SW480 (cell line): ENCODE data around the gene CREB5.
A peak's percentile ranks its signal among the peaks of the same experiment; 100 is the strongest.
"Not testable (repeated sequence)": the region's sequence is repeated elsewhere in the genome, so short reads cannot be mapped to it uniquely, and the experiment has no call there.

ENCODE experiments used
- DNase-seq: peaks from one replicate; pipeline ENCODE4 v3.0.0-alpha.2; 2016; ENCODE audit warnings: low spot score

The CREB5 gene, protein sequence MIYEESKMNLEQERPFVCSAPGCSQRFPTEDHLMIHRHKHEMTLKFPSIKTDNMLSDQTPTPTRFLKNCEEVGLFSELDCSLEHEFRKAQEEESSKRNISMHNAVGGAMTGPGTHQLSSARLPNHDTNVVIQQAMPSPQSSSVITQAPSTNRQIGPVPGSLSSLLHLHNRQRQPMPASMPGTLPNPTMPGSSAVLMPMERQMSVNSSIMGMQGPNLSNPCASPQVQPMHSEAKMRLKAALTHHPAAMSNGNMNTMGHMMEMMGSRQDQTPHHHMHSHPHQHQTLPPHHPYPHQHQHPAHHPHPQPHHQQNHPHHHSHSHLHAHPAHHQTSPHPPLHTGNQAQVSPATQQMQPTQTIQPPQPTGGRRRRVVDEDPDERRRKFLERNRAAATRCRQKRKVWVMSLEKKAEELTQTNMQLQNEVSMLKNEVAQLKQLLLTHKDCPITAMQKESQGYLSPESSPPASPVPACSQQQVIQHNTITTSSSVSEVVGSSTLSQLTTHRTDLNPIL

DNA sequence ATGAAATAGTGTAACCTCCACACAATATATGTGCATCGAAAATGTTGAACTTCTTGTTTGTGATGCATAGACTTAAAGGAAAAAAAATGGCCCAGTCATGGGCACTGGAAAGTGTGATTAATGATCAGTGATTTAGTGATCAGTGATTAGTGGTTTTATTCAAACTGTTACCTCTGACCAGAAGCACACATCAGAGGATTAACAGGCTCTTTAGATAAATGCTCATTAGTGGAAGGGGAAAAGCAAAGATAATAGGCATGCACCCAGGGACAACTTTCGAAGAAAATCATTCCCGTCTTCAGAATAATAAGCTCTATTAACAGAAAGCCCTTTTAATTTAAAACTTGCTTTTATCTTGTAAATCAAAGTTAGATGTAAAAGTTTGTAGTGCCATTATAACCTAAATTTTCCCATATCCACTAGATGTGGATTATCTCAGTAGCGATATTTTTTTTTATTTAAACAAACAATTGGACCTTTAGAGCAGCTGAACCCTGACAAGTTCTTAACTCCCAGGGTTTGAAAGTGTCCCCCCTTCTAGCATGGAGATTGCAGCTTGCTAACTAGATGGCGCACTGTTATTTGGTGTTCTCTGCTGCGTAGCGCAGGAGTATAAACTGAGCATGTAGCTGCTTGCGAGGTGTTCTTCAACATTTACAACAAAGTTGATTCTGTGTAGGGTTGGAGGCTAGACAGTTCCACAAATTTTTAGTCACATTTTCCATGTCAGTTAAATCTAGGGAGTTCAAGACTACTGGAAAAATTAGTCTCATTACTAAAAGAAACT is at the start of gene CREB5:
Gene CREB5, plus strand, starts transcription at position 643 of the 787 bp plus-strand sequence. CDS start 397 bp downstream, outside the sequence.
- DNase-seq: no peak

DNA sequence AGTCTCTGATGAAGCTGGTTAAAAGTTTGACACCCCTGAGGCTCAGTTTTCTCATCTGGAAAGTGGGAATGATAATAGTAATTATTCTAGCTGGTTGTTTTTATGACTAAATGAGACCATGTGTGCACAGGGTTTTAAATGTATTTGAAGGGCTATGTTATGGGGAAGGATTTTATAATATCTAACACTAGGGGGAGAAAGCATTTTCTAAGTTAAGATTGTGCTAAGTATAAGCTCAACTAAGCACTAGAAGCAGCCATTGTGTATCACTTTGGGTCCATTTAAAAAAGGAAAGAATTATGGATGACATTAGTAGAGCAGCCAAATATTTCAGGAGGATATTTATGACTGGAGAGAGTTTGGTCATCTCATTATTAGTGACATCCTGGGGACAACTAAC is 49.5 kb upstream of the CREB5 start:
- DNase-seq: no peak

DNA sequence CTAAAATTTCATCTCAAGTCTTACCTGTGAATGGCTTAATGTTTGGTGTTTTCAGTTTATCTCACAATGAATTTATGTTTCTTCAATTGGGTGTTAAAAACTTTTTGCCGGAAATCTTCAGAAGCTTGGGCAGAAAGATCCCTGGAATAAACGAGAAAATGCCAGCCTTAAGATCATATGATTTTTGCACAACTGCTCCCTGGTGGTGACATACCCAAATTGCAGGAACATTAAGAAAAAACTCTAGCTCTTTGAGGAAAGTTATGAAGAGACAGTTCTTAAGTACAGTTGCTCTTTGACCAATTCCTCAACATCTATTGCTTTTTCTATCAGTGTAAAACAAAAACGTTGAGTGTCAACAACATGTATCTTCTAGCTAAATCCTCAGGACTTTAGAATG is 48.2 kb upstream of the CREB5 start:
- DNase-seq: no peak

DNA sequence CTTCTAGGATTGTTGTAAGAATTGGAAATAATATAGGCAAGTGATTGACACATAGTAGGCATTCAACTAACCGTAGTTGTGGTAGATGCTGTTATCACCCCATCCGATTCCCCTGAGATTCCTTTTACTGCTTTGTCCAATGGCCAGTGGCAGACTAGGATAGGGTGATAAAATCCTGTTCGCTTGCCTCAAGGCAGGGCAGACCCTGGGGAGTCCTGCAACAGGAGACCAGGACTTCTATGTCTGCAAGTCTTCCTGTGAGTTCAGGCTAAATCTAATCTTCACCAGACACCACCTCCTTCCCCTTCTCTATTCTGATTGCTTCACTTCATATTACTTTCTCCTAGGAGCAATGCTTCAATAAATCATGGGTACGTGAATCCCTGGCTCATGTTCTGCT is 42.8 kb upstream of the CREB5 start:
- DNase-seq: no peak

DNA sequence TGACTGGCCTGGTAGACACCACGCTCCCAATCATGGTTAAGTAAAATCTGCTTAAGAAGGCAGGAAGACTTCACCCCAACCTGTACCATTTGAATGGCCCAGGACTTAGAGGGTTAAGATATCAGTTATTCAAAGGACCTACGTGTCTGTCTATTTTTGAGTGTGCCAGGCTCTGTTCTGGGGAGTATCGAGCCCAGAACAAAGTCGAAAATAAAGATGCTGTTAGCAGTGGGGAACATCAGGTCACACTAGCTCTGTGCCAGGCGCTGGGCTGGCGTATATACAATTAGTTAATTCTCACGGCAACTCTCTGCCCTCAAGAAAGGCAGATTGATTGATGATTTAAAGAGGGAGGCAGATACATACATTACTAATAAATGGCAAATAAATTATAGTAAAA is 40.5 kb upstream of the CREB5 start:
- DNase-seq: no peak

DNA sequence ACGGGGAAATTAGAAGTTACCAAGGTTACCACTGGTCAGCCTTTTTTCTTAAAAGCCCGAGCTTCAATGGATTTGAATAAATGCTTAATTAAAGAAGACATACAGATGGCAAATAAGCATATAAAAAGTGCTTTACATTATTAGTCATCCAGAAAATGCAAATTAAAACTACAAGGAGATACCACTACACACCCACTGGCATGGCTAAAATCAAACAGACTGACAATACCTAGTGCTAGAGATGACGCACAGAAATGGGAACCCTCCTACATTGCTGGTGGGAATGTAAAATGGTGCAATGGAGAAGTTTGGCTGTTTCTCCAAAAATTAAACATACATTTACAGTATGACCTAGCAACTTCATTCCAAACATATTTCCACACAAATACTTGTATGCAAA is 38.3 kb upstream of the CREB5 start:
- no peak for DNase-seq

DNA sequence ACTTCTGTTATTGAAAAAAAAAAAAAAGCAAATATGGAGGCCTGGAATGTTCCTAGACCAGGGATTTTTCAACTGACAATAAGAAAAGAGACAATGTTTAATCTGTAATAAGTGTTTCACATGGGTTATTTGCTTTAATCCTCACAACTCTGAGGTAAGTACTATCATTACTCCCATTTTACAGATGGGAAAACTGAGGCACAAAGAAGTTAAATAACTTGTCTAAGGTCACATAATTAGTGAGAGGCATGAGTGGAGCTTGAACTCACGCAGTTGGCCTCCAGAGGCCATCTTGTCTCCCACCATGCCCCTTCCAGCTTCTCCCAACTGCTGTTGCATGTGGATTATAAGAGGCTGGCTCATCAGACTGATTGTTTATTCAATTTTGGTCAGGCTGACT is 36.6 kb upstream of the CREB5 start:
- DNase-seq: no peak

DNA sequence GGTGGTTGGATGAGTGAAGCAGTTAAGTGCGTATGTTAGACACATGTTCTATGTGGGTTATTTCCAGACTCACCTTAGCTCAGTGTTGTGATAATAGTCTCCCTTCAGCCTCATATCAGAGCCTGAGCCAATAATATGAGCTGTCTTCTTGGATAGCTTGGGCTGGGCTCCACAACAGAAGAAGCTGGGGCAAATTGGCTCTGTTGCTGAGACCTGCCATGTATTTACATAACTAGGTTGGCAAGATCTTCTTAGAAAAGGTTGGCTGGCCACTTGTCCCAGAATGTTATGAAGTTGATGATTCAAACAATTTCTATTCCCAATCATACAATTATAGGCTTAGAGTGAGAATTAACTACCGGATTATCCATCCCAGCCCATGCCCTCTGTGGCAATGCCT is 35.7 kb upstream of the CREB5 start:
- no peak for DNase-seq

DNA sequence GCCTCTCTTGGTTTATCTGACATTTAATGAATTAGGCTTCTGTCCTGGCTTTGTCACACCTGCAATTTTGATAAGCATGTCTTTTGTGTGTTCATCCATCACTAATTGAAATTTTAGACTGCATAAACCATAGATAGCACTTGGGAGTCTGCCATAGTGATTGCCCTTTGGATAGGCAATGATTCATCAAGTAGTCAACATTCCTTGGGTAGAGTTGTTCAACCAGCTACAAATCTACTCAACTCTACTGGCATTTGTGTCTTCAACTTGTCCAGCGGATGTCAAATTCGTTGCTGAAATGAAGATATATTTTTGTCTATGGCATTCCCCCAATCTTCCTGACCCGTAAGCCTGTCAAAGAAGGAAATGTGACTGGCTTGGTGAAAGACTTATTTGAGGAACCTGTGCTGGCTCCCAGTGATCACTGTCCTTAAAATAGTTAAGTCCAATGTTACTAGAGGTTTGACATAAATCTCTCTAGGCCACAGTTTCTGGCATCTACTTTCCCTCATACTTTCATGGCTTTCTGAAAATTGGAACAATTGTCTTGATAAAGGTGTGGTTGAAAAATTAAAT is 33.7 kb upstream of the CREB5 start:
- DNase-seq: no peak

DNA sequence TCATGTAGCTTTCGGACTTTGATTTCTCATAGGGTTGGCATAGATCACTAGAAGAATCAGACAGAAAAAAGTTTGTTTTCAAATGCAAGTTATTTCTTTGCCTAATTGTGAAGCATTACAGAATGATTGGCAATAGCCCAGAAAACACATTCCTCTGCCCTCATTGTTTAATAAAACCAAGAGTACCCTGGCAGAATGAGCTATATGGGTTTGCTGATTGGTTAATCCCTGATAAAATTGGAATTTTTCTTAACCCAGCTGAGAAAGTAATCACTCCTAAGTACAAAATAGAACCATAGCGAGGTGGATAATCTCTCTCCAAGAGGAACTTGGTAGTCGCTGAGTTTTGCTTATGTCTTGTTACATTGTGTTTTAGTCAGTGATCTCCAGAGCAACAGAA is 30.9 kb upstream of the CREB5 start:
- DNase-seq: no peak

DNA sequence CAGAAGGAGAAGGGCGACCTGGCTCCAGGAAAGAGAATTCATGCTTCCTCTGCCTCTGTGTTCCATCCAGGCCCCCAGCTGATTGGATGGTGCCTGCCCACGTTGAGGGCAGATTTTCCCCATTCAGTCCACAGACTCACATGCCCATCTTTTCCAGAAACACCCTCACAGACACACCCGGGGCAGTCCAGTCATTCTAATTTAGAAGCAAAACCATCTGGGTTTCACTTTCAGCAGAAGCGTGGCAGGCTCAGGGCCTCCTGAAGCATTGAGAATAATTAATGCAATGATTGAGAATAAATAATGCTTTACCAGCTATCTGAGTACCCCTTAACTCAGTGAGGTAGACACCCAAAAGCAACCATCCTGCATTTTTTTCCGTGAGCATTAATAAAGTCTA is 30.2 kb upstream of the CREB5 start:
- DNase-seq: no peak

DNA sequence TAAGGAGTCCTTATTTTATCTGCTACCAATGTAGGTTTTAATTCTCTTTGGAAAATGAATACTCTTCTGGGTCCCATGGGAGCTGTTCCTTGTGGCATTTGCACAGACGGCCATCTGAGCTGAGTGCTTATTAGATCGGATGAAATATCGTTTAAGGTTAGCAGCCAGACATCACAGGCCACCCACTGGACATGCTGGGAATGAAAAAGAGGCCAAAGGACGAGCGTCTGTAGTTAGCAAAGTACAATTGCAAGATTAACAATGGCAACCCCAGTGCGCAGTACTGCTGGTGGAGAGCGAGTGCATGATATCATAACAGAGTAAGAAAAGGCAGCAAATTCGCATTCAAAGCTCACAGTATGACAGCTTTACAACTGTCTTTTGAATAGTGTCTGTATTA is 28.3 kb upstream of the CREB5 start:
- DNase-seq: no peak

DNA sequence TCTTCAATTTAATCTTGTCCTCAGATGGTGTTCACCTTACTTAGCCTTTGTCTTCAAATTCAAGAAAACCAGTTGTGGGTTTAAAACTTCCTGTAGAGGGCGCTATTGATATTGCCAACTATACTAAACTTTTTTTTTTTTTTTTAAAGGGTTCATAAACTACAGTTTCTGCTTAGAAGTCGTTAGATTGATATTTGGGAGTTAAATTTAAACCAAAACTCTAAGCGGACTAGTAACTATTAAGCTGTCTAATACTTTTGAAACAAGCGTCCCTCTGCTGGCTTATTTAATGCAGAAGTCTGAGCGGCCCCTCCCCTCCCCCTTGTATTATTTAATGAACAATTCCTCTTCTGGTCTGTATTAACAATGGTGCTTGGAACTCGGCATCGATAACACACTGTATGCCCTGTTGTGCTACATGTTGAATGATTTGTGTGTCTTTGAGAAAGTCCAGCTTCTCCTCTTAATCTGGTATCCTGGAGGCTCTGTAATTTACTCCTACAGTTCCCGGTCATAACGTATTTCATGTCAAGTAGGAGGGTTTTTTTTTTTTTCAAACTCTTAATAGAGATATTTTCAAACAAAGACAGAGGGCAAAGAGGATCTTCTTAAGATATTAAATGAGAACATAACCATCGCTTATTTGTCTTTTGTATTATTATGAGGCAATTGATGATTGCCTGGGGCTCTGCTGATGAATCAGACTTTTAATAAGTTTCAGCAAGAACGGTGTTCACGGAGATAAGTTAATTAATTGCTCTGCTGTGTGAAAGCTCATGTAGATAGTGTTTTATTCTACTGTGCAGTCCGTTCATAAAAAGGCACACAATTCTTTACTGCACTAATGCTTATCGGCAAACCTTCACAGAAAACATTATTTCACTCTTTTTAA is 22.6 kb upstream of the CREB5 start:
- DNase-seq: peak; percentile 70

DNA sequence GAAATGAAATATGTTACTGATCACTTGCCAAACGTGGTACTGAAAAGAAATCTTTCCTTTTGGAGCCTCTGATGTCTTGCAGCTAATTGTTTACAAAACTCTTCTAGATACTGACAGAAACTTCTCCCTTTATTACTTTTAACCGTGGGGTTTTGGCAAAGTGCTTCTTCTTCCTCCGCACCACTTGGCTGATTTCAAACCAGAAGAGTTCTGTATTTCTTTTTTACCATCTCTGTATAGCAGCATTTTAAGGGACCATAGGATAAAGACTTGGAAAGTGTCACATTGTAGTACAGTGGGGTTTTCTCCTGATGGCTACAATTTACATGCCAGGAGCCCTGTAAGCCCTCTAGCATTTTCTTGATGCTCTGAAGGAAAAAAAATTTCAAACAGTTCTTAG is 21.9 kb upstream of the CREB5 start:
- no peak for DNase-seq

DNA sequence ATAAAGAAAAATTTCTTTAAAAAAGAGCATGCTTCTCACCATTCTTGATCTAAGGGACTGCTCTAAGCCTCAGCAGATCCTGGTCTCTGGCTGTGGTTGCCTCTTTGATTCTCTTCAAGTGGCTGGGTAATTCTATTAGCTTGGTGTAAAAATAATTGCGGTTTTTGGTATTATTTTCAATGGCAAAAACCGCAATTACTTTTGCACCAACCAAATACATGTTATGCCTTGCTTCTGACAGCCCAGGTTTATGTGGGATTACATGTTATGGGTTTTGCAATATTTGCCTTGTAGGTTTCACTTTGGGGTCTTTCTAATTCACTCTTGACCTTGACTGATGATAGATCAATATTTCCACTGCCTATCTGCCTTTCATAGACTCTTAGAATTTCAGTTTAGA is 20.0 kb upstream of the CREB5 start:
- DNase-seq: no peak

DNA sequence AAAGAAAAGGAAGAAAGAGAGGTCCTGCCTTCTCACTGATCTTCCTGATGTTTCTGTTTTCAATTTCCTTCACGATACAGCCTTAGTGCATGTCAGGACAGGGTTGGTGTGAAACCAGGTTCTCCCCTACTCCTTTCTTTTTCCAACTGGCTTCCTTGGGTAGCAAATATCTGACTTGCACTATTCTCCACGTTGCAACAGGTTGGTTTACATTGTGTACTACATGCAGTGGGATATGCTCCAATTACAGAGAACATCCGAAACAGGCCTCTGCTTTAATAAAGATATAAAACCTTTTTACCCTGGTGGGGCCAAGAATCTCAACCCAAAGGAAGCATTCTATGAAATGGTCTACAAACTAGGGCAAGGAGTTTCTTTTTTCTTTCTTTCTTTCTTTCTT is 16.9 kb upstream of the CREB5 start:
- DNase-seq: no peak

DNA sequence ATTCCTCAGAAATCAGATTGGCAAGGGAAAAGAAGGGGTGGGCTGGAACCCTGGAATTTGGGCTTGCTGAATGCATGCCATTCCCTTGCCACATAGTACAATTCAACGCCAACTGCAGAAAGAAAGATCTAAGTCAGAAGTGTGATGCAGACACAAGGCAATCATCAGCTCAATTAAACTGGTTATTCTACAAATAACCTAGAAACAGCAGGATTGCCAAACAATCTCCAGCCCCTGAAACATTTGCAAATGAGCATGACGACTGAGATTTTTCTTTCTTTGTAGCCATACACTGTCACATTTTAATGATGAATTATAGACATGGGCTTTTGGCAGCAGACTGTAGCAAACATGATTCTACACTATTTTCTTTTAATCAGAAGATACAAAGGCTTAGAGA is 16.5 kb upstream of the CREB5 start:
- DNase-seq: no peak

DNA sequence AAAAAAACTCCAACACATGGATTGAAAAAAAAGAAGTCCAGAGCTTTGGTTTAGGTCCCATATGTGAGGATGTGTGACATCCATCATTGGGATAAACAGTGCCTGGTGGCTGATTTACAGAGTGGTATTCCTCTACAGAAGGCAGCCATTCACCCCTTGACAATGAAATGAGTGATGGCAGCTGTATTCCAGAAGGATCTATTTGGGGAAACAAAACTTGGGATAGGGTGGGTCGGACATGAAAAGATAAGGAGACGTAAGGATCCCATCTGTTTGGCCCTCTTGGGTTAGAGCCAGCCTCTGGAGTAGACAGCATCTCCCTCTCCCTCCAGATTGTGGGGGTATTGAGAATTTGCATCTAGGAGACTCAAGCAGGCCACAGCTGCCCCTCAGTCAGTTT is 15.2 kb upstream of the CREB5 start:
- DNase-seq: no peak

DNA sequence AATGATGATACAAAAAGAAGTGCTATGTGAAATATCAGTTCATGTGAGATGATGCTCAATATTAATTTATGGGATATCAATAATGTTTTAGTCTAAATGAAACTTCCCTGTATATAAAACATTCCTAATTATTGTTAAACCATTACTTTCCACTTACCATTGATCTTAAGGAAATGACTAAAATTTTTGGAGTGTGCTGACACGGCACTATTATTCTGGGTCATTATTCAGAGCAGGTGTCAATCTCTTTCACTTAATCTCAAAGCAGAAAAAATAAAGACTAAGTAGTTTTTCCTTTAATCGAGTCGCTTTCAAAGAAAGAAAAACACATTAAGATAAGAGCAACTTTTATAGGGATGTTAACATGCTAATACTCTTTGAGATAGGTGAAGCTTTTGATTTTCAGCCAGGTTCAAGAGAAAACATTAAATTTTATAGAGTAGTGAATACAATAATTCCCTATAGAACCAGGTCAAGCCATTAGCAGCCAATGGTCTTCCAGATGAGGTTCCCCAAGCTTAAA is 11.4 kb upstream of the CREB5 start:
- DNase-seq: no peak

DNA sequence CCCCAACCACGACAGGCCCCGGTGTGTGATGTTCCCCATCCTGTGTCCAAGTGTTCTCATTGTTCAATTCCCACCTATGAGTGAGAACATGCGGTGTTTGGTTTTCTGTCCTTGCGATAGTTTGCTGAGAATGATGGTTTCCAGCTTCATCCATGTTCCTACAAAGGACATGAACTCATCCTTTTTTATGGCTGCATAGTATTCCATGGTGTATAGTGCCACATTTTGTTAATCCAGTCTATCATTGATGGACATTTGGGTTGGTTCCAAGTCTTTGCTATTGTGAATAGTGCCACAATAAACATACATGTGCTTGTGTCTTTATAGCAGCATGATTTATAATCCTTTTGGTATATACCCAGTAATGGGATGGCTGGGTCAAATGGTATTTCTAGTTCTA is 10.8 kb upstream of the CREB5 start:
- DNase-seq: not testable (repeated sequence)

DNA sequence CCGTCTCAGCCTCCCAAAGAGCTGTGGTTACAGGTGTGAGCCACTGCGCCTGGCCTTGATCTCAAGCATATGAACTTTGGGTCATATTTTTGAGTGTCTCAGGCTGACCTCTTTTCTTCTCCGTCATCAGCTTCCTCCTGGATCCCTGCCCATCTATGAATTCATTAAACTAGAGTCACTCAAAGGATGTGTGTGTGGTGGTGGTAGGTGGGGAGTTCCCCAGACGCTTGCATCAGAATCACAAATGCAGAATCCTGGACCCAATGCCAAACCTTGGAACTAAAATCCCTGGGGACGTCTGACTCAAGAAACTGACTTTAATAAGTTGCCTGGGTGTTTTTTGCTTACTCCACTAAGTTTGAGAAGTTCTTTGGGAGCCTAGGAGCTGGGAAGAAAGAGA is 6.7 kb upstream of the CREB5 start:
- peak; percentile 7 for DNase-seq

DNA sequence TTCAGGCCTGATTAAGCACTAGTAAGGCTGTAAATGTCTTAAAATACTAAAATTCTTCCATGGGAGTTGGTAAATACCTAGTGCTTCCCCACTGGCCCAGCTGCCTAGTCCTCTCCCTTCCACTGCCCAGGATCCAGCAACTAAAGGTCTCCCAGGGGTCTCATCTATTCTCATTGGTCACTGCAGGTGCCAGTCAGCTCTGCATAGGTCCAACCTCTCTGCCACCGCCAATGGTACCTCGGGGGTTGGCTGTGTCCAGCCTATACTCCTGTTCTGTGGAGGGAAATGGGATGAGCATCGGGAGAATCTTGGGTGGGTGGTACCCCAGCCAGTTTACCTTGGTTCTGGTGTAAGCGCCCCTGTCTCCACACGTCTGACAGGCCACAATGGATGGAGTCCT is 6.1 kb upstream of the CREB5 start:
- DNase-seq: no peak
